ENCODE data around the gene EXOC6B. TPM values are rescaled to one million over a fixed set of nuclear protein-coding genes. Genes with fewer than 3 reads are reported as not detected.
"Not testable (repeated sequence)": the region's sequence is repeated elsewhere in the genome, so short reads cannot be mapped to it uniquely, and the experiment has no call there.

EXOC6B gene
- total and polyA plus RNA-seq, 12 donors: 16.3 to 243 (median 144) TPM

DNA sequence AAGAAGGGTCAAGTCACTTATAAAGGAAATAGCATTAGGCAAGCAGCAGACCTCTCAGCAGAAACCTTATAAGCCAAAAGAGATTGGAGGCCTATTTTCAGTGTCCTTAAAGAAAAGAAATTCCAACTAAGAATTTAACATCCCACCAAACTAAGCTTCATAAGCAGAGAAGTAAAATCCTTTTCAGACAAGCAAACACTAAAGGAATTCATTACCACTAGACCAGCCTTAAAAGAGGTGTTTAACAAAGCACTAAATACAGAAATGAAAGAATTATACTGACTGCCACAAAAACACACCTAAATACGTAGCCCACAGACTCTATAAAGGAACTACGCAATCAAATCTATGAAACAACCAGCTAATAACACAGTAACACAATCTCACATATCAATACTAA, 160.4 kb downstream of the EXOC6B start:
- no peak overlapping the region for H3K4me3 ChIP-seq
- peaks cover 0 to 44% (median 16%) of the 10 kb centered on the region in 11 donors for H3K9me3 ChIP-seq
- no peak for ATAC-seq
- intact Hi-C loops (cut with DNase I): no loop called here
- DNase-seq: no peak
- no peaks in the 10 kb centered on the region for H3K4me1 ChIP-seq
- no peak overlapping the region for H3K27ac ChIP-seq
- H3K36me3 ChIP-seq: no peaks in the 10 kb centered on the region
- TF ChIP-seq, protein P1, sequence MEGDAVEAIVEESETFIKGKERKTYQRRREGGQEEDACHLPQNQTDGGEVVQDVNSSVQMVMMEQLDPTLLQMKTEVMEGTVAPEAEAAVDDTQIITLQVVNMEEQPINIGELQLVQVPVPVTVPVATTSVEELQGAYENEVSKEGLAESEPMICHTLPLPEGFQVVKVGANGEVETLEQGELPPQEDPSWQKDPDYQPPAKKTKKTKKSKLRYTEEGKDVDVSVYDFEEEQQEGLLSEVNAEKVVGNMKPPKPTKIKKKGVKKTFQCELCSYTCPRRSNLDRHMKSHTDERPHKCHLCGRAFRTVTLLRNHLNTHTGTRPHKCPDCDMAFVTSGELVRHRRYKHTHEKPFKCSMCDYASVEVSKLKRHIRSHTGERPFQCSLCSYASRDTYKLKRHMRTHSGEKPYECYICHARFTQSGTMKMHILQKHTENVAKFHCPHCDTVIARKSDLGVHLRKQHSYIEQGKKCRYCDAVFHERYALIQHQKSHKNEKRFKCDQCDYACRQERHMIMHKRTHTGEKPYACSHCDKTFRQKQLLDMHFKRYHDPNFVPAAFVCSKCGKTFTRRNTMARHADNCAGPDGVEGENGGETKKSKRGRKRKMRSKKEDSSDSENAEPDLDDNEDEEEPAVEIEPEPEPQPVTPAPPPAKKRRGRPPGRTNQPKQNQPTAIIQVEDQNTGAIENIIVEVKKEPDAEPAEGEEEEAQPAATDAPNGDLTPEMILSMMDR (IDR thresholded peaks at IDR 0.05): no peak
- H3K27me3 ChIP-seq: no peaks in the 10 kb centered on the region
- 97 to 100% methylated on average over 2 of the region's 2 CpGs for WGBS, 2 donors

DNA sequence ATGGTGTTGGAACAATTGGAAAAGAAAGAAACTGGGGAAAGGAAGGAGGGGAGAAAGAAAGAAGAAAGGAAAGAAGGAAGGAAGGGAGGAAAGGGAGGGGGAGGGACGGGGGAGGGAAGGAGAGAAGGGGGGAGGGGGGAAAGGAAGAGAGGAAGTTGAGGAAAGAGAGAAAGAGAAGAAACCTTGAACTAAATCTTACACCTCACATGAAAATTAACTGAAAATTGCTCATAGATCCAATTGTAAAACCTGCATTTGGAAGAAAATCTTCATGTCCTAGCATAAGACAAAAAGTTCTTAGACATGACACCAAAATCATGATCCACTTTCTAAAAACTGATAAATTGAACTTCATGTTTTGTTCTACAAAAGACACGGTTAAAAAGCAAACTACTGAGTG, 163.8 kb downstream of the EXOC6B start:
- intact Hi-C loops (cut with DNase I): no loop called here
- ATAC-seq: no peak

DNA sequence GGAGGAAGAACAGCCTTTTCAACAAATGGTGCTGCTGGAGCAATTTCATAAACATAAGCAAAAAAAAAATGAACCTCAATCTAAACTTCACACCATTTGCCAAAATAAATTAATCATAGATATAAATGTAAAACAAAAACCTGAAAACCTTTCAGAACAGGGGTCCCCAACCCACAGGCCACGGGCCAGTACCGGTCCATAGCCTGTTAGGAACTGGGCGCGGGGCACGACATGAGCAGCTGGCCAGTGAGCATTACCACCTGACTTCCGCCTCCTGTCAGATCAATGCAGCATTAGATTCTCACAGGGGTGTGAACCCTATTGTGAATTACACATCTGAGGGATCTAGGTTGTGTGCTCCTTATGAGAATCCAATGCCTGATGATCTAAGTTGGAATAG, 176.0 kb downstream of the EXOC6B start:
- H3K4me1 ChIP-seq: no peaks in the 10 kb centered on the region
- 96 to 98% methylated on average over 6 of the region's 6 CpGs for WGBS, 2 donors
- TF ChIP-seq, protein P1 (IDR thresholded peaks at IDR 0.05): no peak
- no peak overlapping the region for H3K4me3 ChIP-seq
- intact Hi-C loops (cut with DNase I): no loop called here
- H3K27ac ChIP-seq: no peak overlapping the region
- ATAC-seq (no peak), DNase-seq (no peak)
- peaks cover 0 to 33% (median 0%) of the 10 kb centered on the region in 11 donors for H3K9me3 ChIP-seq
- H3K27me3 ChIP-seq: no peaks in the 10 kb centered on the region
- peaks cover 0 to 6% (median 0%) of the 10 kb centered on the region in 9 donors for H3K36me3 ChIP-seq

More for the DNA sequence above, 163.8 kb downstream of the EXOC6B start:
- TF ChIP-seq, protein P1 (IDR thresholded peaks at IDR 0.05): no peak
- WGBS, 2 donors: 77 to 78% methylated on average over 2 of the region's 2 CpGs
- H3K9me3 ChIP-seq: peaks cover 0 to 30% (median 12%) of the 10 kb centered on the region in 11 donors
- no peaks in the 10 kb centered on the region for H3K4me1 ChIP-seq
- H3K36me3 ChIP-seq: no peaks in the 10 kb centered on the region
- DNase-seq: no peak
- H3K27ac ChIP-seq: no peak overlapping the region
- H3K4me3 ChIP-seq: no peak overlapping the region
- no peaks in the 10 kb centered on the region for H3K27me3 ChIP-seq

DNA sequence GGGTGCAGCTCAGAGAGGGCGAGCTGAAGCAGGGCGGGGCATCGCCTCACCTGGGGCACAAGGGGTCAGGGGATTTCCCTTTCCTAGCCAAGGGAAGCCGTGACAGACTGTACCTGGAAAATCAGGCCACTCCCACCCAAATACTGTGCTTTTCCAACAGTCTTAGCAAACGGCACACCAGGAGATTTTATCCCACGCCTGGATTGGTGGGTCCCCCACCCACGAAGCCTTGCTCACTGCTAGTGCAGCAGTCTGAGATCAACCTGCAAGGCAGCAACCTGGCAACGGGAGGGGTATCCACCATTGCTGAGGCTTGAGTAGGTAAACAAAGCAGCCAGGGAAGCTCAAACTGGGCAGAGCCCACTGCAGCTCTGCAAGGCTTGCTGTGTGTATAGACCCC, 184.6 kb downstream of the EXOC6B start:
- Histone ChIP-seq H3K4me1 (peaks cover 0 to 10% (median 0%) of the 10 kb centered on the region in 9 donors), H3K9me3 (peaks cover 0 to 27% (median 3%) of the 10 kb centered on the region in 11 donors)
- intact Hi-C loops (cut with DNase I); H3K27ac ChIP-seq; ATAC-seq; H3K36me3 ChIP-seq; H3K27me3 ChIP-seq; DNase-seq; H3K4me3 ChIP-seq: not testable (repeated sequence)
- WGBS, 2 donors: 96 to 98% methylated on average over 8 of the region's 8 CpGs

DNA sequence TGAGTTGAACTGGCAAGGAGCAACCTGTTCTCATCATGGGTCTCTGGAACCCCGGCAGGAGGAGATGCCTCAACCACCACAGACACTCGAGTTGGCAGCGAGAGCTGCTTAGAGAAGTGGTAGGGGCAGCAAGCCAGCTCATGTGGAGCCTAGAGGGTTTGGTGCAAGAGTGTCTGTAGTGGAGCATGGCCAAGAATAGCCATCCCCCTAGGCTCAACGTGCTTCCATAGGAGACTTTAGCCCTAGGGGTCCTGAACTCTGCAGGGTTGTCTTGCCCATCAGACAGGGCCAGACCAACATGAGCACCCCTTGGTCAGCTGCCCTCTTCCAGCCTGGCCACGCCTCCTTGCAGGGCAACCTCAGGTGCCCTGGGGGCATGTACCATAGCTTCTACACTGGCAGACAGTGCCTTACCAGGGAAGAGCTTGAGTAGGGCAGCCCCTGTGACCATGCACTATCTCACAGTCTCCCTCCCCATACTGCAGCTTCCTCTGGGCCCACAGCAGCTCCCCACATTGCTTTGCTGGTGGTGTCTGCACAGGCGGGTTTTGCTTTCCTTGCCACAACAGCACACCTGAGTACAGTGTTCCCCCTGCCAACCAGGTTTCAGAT, 187.1 kb downstream of the EXOC6B start:
- Histone ChIP-seq H3K27ac (no peak overlapping the region), H3K4me1 (peaks cover 0 to 10% (median 0%) of the 10 kb centered on the region in 9 donors), H3K9me3 (peaks cover 0 to 2% (median 0%) of the 10 kb centered on the region in 11 donors), H3K27me3 (no peaks in the 10 kb centered on the region), H3K4me3 (no peak overlapping the region), H3K36me3 (no peaks in the 10 kb centered on the region)
- TF ChIP-seq, protein P1 (IDR thresholded peaks at IDR 0.05): no peak
- ATAC-seq (peak in 5 of 8 donors; percentile 31 to 67 (median 35)), DNase-seq (no peak)
- intact Hi-C loops (cut with DNase I): no loop called here
- WGBS, 2 donors: 73 to 80% methylated on average over 6 of the region's 6 CpGs

Data from heart right ventricle (tissue), 16 donors.